ENCODE measurements around the gene THOC6. TPM values are rescaled to one million over a fixed set of nuclear protein-coding genes. Genes with fewer than 3 reads are reported as not detected.

Gene THOC6
- polyA plus RNA-seq, 3 donors: 42.4 to 59.2 (median 57.7) TPM

GRCh38 chr16:2986623-2987188, 37.1 kb upstream of the THOC6 start:
- DNase-seq: no peak
- H3K27me3 Mint-ChIP-seq (ENCODE audit: low read depth in 3 of 3): peaks cover 12 to 27% (median 12%) of the 10 kb centered on the region in 3 donors
- Histone ChIP-seq H3K27me3 (ENCODE audit: control insufficient read depth in 2 of 2, insufficient read depth in 2 of 2, low read length in 2 of 2) (no peaks in the 10 kb centered on the region), H3K79me2 (ENCODE audit: insufficient read depth, low read length) (no peaks in the 10 kb centered on the region), H3K36me3 (replicated peaks in 1 of 2; ENCODE audit: control insufficient read depth in 1 of 2, insufficient read depth in 2 of 2, low read length in 2 of 2) (no peaks in the 10 kb centered on the region), H3K9ac (ENCODE audit: insufficient read depth, low read length, poor library complexity, severe bottlenecking) (no peak overlapping the region), H2AFZ (ENCODE audit: insufficient read depth, low read depth, low read length, poor library complexity, severe bottlenecking) (no peak overlapping the region), H3K4me1 (ENCODE audit: control insufficient read depth in 1 of 2, insufficient read depth in 2 of 2, low read length in 2 of 2) (peaks cover 4 to 8% of the 10 kb centered on the region in 2 donors), H4K20me1 (ENCODE audit: insufficient read depth, low read length) (no peaks in the 10 kb centered on the region), H3K9me3 (replicated peaks in 1 of 2; ENCODE audit: control insufficient read depth in 1 of 2, insufficient read depth in 1 of 2, low read length in 2 of 2) (no peaks in the 10 kb centered on the region), H3K4me2 (replicated peaks; ENCODE audit: extremely low read depth, low read length, poor library complexity, severe bottlenecking) (no peak overlapping the region), H3K27ac (ENCODE audit: low read depth in 1 of 2, low read length in 2 of 2) (no peak overlapping the region), H3K4me3 (replicated peaks in 1 of 3; ENCODE audit: low read depth in 2 of 3, low read length in 3 of 3) (no peak overlapping the region)
- H3K36me3 Mint-ChIP-seq: no peaks in the 10 kb centered on the region
- peak overlapping the region in 1 of 7 donors; percentile 25 for H3K27ac Mint-ChIP-seq
- no peak for TF ChIP-seq CTCF (IDR thresholded peaks at IDR 0.05)
- 89% methylated on average over 17 of the region's 17 CpGs for WGBS (ENCODE audit: insufficient coverage)
- peaks cover 5% of the 10 kb centered on the region for H3K4me1 Mint-ChIP-seq
- H3K9me3 Mint-ChIP-seq: no peaks in the 10 kb centered on the region
- H3K4me3 Mint-ChIP-seq: no peak overlapping the region
- intact Hi-C loops (cut with micrococcal nuclease): no loop called here

- WGBS (ENCODE audit: insufficient coverage): 93% methylated on average over 5 of the region's 9 CpGs
- no peaks in the 10 kb centered on the region for H3K36me3 Mint-ChIP-seq
- no peak overlapping the region for H3K27ac Mint-ChIP-seq
- H3K9me3 Mint-ChIP-seq: no peaks in the 10 kb centered on the region
- no peak for DNase-seq
- H3K4me1 ChIP-seq (ENCODE audit: control insufficient read depth in 1 of 2, insufficient read depth in 2 of 2, low read length in 2 of 2): peaks cover 4 to 8% of the 10 kb centered on the region in 2 donors
- TF ChIP-seq CTCF (IDR thresholded peaks at IDR 0.05): no peak
- no peaks in the 10 kb centered on the region for H4K20me1 ChIP-seq (ENCODE audit: insufficient read depth, low read length)
- H3K27ac ChIP-seq (ENCODE audit: low read depth in 1 of 2, low read length in 2 of 2): no peak overlapping the region
- H3K4me1 Mint-ChIP-seq: peaks cover 5% of the 10 kb centered on the region
- no peak overlapping the region for H3K4me2 ChIP-seq (replicated peaks; ENCODE audit: extremely low read depth, low read length, poor library complexity, severe bottlenecking)
- no peaks in the 10 kb centered on the region for H3K79me2 ChIP-seq (ENCODE audit: insufficient read depth, low read length)
- peaks cover 12 to 25% (median 12%) of the 10 kb centered on the region in 3 donors for H3K27me3 Mint-ChIP-seq (ENCODE audit: low read depth in 3 of 3)
- H3K9me3 ChIP-seq (replicated peaks in 1 of 2; ENCODE audit: control insufficient read depth in 1 of 2, insufficient read depth in 1 of 2, low read length in 2 of 2): no peaks in the 10 kb centered on the region
- H3K9ac ChIP-seq (ENCODE audit: insufficient read depth, low read length, poor library complexity, severe bottlenecking): no peak overlapping the region
- intact Hi-C loops (cut with micrococcal nuclease): no loop called here
- no peak overlapping the region for H3K4me3 Mint-ChIP-seq
- no peak overlapping the region for H2AFZ ChIP-seq (ENCODE audit: insufficient read depth, low read depth, low read length, poor library complexity, severe bottlenecking)
- no peaks in the 10 kb centered on the region for H3K36me3 ChIP-seq (replicated peaks in 1 of 2; ENCODE audit: control insufficient read depth in 1 of 2, insufficient read depth in 2 of 2, low read length in 2 of 2)
- no peaks in the 10 kb centered on the region for H3K27me3 ChIP-seq (ENCODE audit: control insufficient read depth in 2 of 2, insufficient read depth in 2 of 2, low read length in 2 of 2)
- H3K4me3 ChIP-seq (replicated peaks in 1 of 3; ENCODE audit: low read depth in 2 of 3, low read length in 3 of 3): no peak overlapping the region
These were observed 36.5 kb upstream of the THOC6 start for GRCh38 chr16:2987286-2987685.
